Psoas muscle (tissue), 8 donors: ENCODE data around the gene VEPH1. TPM values are rescaled to one million over a fixed set of nuclear protein-coding genes. Genes with fewer than 3 reads are reported as not detected.

Experiments used
- ATAC-seq, 4 donors: fragments of 200-7000 bp; cut with Tn5 transposase; one replicate each; pipeline ENCODE4 v1.9.1; 2020; ENCODE audit warnings: moderate library complexity in 3 of 4, mild to moderate bottlenecking in 2 of 4
- DNase-seq, 2 donors: peaks; one replicate each; pipeline ENCODE4 v3.0.0-alpha.2; 2020
- H3K27ac ChIP-seq: fragments of 200-600 bp; one replicate; pipeline ENCODE4 v1.8.0; 2022
- H3K27me3 ChIP-seq, 3 donors: fragments of 200-600 bp in 1 of 3; one replicate each; pipeline versions ENCODE4 v1.6.1 to v1.8.0; 2013 to 2022; ENCODE audit warnings: low read length in 2 of 3, mild to moderate bottlenecking in 2 of 3, moderate library complexity in 1 of 3; ENCODE audit not compliant: insufficient read depth in 3 of 3
- H3K36me3 ChIP-seq, 2 donors: fragments of 200-600 bp in 1 of 2; one replicate each; pipeline versions ENCODE4 v1.6.1 to v1.8.0; 2013 to 2022; ENCODE audit warnings: low read depth in 1 of 2, mild to moderate bottlenecking in 1 of 2, moderate library complexity in 1 of 2; ENCODE audit not compliant: insufficient read depth in 1 of 2
- H3K4me1 ChIP-seq: fragments of 200-600 bp; one replicate; pipeline ENCODE4 v1.8.0; 2022
- H3K4me3 ChIP-seq: fragments of 200-600 bp; one replicate; pipeline ENCODE4 v1.8.0; 2022; ENCODE audit warnings: mild to moderate bottlenecking
- H3K9me3 ChIP-seq: fragments of 200-600 bp; one replicate; pipeline ENCODE4 v1.8.0; 2022
- CTCF ChIP-seq: fragments of 200-600 bp; IDR thresholded peaks from one replicate; pipeline ENCODE4 v1.8.0; 2022; ENCODE audit warnings: antibody characterized with exemption
- WGBS, 3 donors: extraction: QIAGEN DNeasy Blood & Tissue Kit; methylation state at CpG; one replicate each; pipeline versions ENCODE4 v1.1.6 to v1.1.7; 2013; 5-methylcytosine and 5-hydroxymethylcytosine counted together
- intact Hi-C, 2 donors: fragments of 100-400 bp; cut with DNase I; formaldehyde crosslinking; loops; one replicate each; pipeline versions ENCODE4 v1.11.0 to v1.14.2; 2022
- polyA plus RNA-seq, 3 donors: library from polyadenylated mRNA; stranded (reverse); fragments of 200-250 nt; gene quantifications; one replicate each; pipeline ENCODE4 v1.2.3, GENCODE V29; 2013
- total RNA-seq, 4 donors: library from RNA; stranded (reverse); fragmentation: NEBNext Ultra II Directional in 2 of 4; extraction: Animal tissue kit (Norgen Biotek cat#: 25700) in 2 of 4; gene quantifications; one replicate each; pipeline versions ENCODE4 v1.2.1 to v1.2.4, GENCODE V29; 2021 to 2023
- donor health status: healthy with polysubstance abuse.
- donor health status: DM: no; HTN: no; CAD: no; lungs with moderate emphysema.
- donor health status: Bipolar disorder and iron deficiency.
- donor health status: healthy.
- donor health status: DM: yes; HTN: yes; CAD: no.
- donor health status: DM: no; HTN: no; CAD: no.
- donor health status: DM: no; HTN: no; CAD: no.
- donor health status: DM: yes; HTN: yes; CAD: no.

Gene VEPH1
- total and polyA plus RNA-seq, 7 donors: 0.14 to 0.34 (median 0.25) TPM; not detected in 2

- WGBS, 3 donors: 52 to 55% (median 54%) methylated on average over 4 of the region's 4 CpGs
- no peaks in the 10 kb centered on the region for H3K4me1 ChIP-seq
- no peaks in the 10 kb centered on the region for H3K27me3 ChIP-seq
- H3K36me3 ChIP-seq: no peaks in the 10 kb centered on the region
- H3K27ac ChIP-seq: no peak overlapping the region
- no peak for ATAC-seq
- no peak for TF ChIP-seq CTCF
- no peak for DNase-seq
- no peaks in the 10 kb centered on the region for H3K9me3 ChIP-seq
- no peak overlapping the region for H3K4me3 ChIP-seq
- intact Hi-C loops: loop anchor here (1.0 to 2.0 kb wide), 2 partner anchors 40 to 41 kb away; no protein-coding TSS in a partner anchor
These were observed 28.6 kb upstream of the VEPH1 start for GRCh38 chr3:157531771-157532170.

GRCh38 chr3:157531301-157531660 lies 28.1 kb upstream of the VEPH1 start:
- ATAC-seq: no peak
- H3K4me3 ChIP-seq: no peak overlapping the region
- H3K4me1 ChIP-seq: no peaks in the 10 kb centered on the region
- no peak for DNase-seq
- intact Hi-C loops: no loop called here
- no peak overlapping the region for H3K27ac ChIP-seq
- H3K36me3 ChIP-seq: no peaks in the 10 kb centered on the region
- H3K27me3 ChIP-seq: no peaks in the 10 kb centered on the region
- no peaks in the 10 kb centered on the region for H3K9me3 ChIP-seq
- no peak for TF ChIP-seq CTCF
- WGBS, 3 donors: 82 to 91% (median 84%) methylated on average over 3 of the region's 3 CpGs

GRCh38 chr3:157530637-157531300 lies 27.6 kb upstream of the VEPH1 start:
- 81 to 87% (median 82%) methylated on average over 5 of the region's 5 CpGs for WGBS, 3 donors
- H3K4me1 ChIP-seq: no peaks in the 10 kb centered on the region
- ATAC-seq (no peak), DNase-seq (no peak)
- H3K4me3 ChIP-seq: no peak overlapping the region
- H3K9me3 ChIP-seq: no peaks in the 10 kb centered on the region
- H3K36me3 ChIP-seq: no peaks in the 10 kb centered on the region
- intact Hi-C loops: no loop called here
- H3K27me3 ChIP-seq: no peaks in the 10 kb centered on the region
- H3K27ac ChIP-seq: no peak overlapping the region
- TF ChIP-seq CTCF: no peak

GRCh38 chr3:157529751-157530150 lies 26.5 kb upstream of the VEPH1 start:
- no peaks in the 10 kb centered on the region for H3K27me3 ChIP-seq
- DNase-seq (no peak), ATAC-seq (no peak)
- intact Hi-C loops: no loop called here
- H3K27ac ChIP-seq: no peak overlapping the region
- WGBS, 3 donors: 83 to 95% (median 85%) methylated on average over 2 of the region's 2 CpGs
- H3K4me1 ChIP-seq: no peaks in the 10 kb centered on the region
- H3K9me3 ChIP-seq: no peaks in the 10 kb centered on the region
- no peaks in the 10 kb centered on the region for H3K36me3 ChIP-seq
- TF ChIP-seq CTCF: no peak
- no peak overlapping the region for H3K4me3 ChIP-seq

GRCh38 chr3:157529085-157529484 lies 25.9 kb upstream of the VEPH1 start:
- no peaks in the 10 kb centered on the region for H3K36me3 ChIP-seq
- no peaks in the 10 kb centered on the region for H3K9me3 ChIP-seq
- H3K27me3 ChIP-seq: no peaks in the 10 kb centered on the region
- intact Hi-C loops: no loop called here
- 91 to 94% (median 92%) methylated on average over 2 of the region's 2 CpGs for WGBS, 3 donors
- no peaks in the 10 kb centered on the region for H3K4me1 ChIP-seq
- no peak for ATAC-seq
- DNase-seq: no peak
- no peak overlapping the region for H3K4me3 ChIP-seq
- no peak for TF ChIP-seq CTCF
- H3K27ac ChIP-seq: no peak overlapping the region
